GM19397 (cell line): ENCODE data around the gene KRT35.

Source experiments
- ATAC-seq: cut with Tn5 transposase; IDR thresholded peaks from one replicate; pipeline ENCODE4 v1.9.1; 2021; ENCODE audit warnings: mild to moderate bottlenecking, moderate library complexity; ENCODE audit not compliant: unreplicated experiment

The KRT35 gene

GRCh38 chr17:41490000-41490990 is 9.3 kb upstream of the KRT35 start:
- no peak for ATAC-seq

GRCh38 chr17:41489531-41489930 is 8.6 kb upstream of the KRT35 start, which contains the start of gene KRT36:
KRT36 (minus strand) TSS chr17:41489910; CDS start chr17:41489864, 46 bp downstream.
- no peak for ATAC-seq

- ATAC-seq, result no peak
These were observed 6.0 kb upstream of the KRT35 start for GRCh38 chr17:41486809-41487530.

- ATAC-seq, result no peak
These were observed 5.4 kb upstream of the KRT35 start for GRCh38 chr17:41486316-41486715.

- ATAC-seq, result no peak
These were observed 4.3 kb upstream of the KRT35 start for GRCh38 chr17:41484920-41485904.

GRCh38 chr17:41483991-41484826 is 3.3 kb upstream of the KRT35 start:
- no peak for ATAC-seq

GRCh38 chr17:41483531-41483930 is 2.6 kb upstream of the KRT35 start:
- no peak for ATAC-seq

GRCh38 chr17:41480581-41480980 is 370 bp downstream of the KRT35 start:
- no peak for ATAC-seq

- no peak for ATAC-seq
These were observed 815 bp downstream of the KRT35 start for GRCh38 chr17:41480136-41480535.

- ATAC-seq, result no peak
These were observed 2.7 kb downstream of the KRT35 start for GRCh38 chr17:41478237-41478636.

GRCh38 chr17:41476866-41477815 is 3.8 kb downstream of the KRT35 start:
- ATAC-seq, result no peak

GRCh38 chr17:41475421-41475820 is 5.5 kb downstream of the KRT35 start:
- ATAC-seq, result no peak

- ATAC-seq, result no peak
These were observed 6.1 kb downstream of the KRT35 start for GRCh38 chr17:41474863-41475262.

GRCh38 chr17:41468346-41468745 is 12.6 kb downstream of the KRT35 start:
- no peak for ATAC-seq

- ATAC-seq, result no peak
These were observed 13.4 kb downstream of the KRT35 start for GRCh38 chr17:41467561-41467960.

GRCh38 chr17:41466988-41467387 is 14.0 kb downstream of the KRT35 start, which contains the start of gene KRT32:
KRT32 (minus strand) TSS chr17:41467386; CDS start chr17:41467325, 61 bp downstream.
- no peak for ATAC-seq

GRCh38 chr17:41464682-41465081 is 16.3 kb downstream of the KRT35 start:
- no peak for ATAC-seq

- no peak for ATAC-seq
These were observed 16.8 kb downstream of the KRT35 start for GRCh38 chr17:41464173-41464572.
